Anterior cingulate cortex (tissue), 58 donors: ENCODE data around the gene ADAMTSL3.
"Not testable (repeated sequence)": the region's sequence is repeated elsewhere in the genome, so short reads cannot be mapped to it uniquely, and the experiment has no call there.

Source experiments
- DNase-seq, 58 donors: peaks; one replicate each; lab custom pipeline; 2025; lab: John Stamatoyannopoulos, UW

ADAMTSL3 gene

GRCh38 chr15:83956887-83957286 is 303.0 kb downstream of the ADAMTSL3 start:
- no peak for DNase-seq

GRCh38 chr15:83959477-83959876 is 305.6 kb downstream of the ADAMTSL3 start:
- no peak for DNase-seq

- no peak for DNase-seq
Measured at GRCh38 chr15:83960192-83960829, 306.4 kb downstream of the ADAMTSL3 start.

GRCh38 chr15:83961311-83961710 is 307.4 kb downstream of the ADAMTSL3 start:
- DNase-seq: no peak

GRCh38 chr15:83964967-83965366 is 311.0 kb downstream of the ADAMTSL3 start:
- not testable (repeated sequence) for DNase-seq

- peak in 1 of 58 donors; percentile 4 for DNase-seq
Measured at GRCh38 chr15:83970295-83970890, 316.5 kb downstream of the ADAMTSL3 start.

GRCh38 chr15:83971992-83972391 is 318.1 kb downstream of the ADAMTSL3 start:
- DNase-seq: no peak

GRCh38 chr15:83973816-83974215 is 319.9 kb downstream of the ADAMTSL3 start:
- DNase-seq: no peak

- DNase-seq: no peak
Measured at GRCh38 chr15:83977992-83978391, 324.1 kb downstream of the ADAMTSL3 start.

- no peak for DNase-seq
Measured at GRCh38 chr15:83978588-83978987, 324.7 kb downstream of the ADAMTSL3 start.

- DNase-seq: no peak
Measured at GRCh38 chr15:83980637-83981036, 326.7 kb downstream of the ADAMTSL3 start.

GRCh38 chr15:83982748-83983147 is 328.8 kb downstream of the ADAMTSL3 start:
- no peak for DNase-seq

GRCh38 chr15:83983634-83984458 is 329.9 kb downstream of the ADAMTSL3 start:
- DNase-seq: peak in 2 of 58 donors; percentile 1

GRCh38 chr15:83984601-83985000 is 330.7 kb downstream of the ADAMTSL3 start:
- no peak for DNase-seq

- DNase-seq: no peak
Measured at GRCh38 chr15:83991163-83991562, 337.2 kb downstream of the ADAMTSL3 start.

- no peak for DNase-seq
Measured at GRCh38 chr15:83992324-83993031, 338.6 kb downstream of the ADAMTSL3 start.

GRCh38 chr15:83993591-83993990 is 339.7 kb downstream of the ADAMTSL3 start:
- no peak for DNase-seq

GRCh38 chr15:83998486-83998885 is 344.6 kb downstream of the ADAMTSL3 start:
- no peak for DNase-seq

- no peak for DNase-seq
Measured at GRCh38 chr15:83999396-84000135, 345.6 kb downstream of the ADAMTSL3 start.

- no peak for DNase-seq
Measured at GRCh38 chr15:84001037-84001436, 347.1 kb downstream of the ADAMTSL3 start.
